ENCODE data around the gene MTMR12. TPM values are rescaled to one million over a fixed set of nuclear protein-coding genes. Genes with fewer than 3 reads are reported as not detected.
A peak's percentile ranks its signal among the peaks of the same experiment; 100 is the strongest.

MTMR12 gene
- total and polyA plus RNA-seq, 4 donors = 8.8 to 37.8 (median 23.9) TPM

- WGBS, 2 donors = 63% methylated on average over 3 of the region's 3 CpGs
- H3K4me1 ChIP-seq (ENCODE audit: control insufficient read depth in 1 of 2, insufficient read depth in 2 of 2, low read length in 2 of 2) = peaks cover 2 to 8% of the 10 kb centered on the region in 2 donors
- no peak overlapping the region for H3K4me3 ChIP-seq (ENCODE audit: low read length in 2 of 2)
- H3K27ac ChIP-seq (ENCODE audit: low read depth in 1 of 2, low read length in 2 of 2) = peak overlapping the region in 1 of 2 donors; percentile 48
- ATAC-seq (ENCODE audit: low FRiP score) (no peak), DNase-seq (no peak)
- peaks cover 0 to 2% of the 10 kb centered on the region in 2 donors for H3K36me3 ChIP-seq (ENCODE audit: control insufficient read depth in 1 of 2, insufficient read depth in 2 of 2, low read length in 1 of 2)
- no peaks in the 10 kb centered on the region for H3K27me3 ChIP-seq (ENCODE audit: control insufficient read depth in 1 of 2, insufficient read depth in 2 of 2, low read length in 1 of 2)
- intact Hi-C loops (cut with DNase I) = loop anchor here (2.0 to 10.0 kb wide), 5 partner anchors 61 to 372 kb away; partner anchors contain the start of genes MTMR12 (in 2 of the 2) and GOLPH3 (in 1 of the 2)
- no peaks in the 10 kb centered on the region for H3K9me3 ChIP-seq (ENCODE audit: control insufficient read depth, low read length)
Measured at GRCh38 chr5:32233220-32233695, 79.5 kb downstream of the MTMR12 start.

GRCh38 chr5:32232441-32233219, 80.1 kb downstream of the MTMR12 start:
- peak; percentile 91 for ATAC-seq (ENCODE audit: low FRiP score)
- no peak overlapping the region for H3K4me3 ChIP-seq (ENCODE audit: low read length in 2 of 2)
- no peaks in the 10 kb centered on the region for H3K27me3 ChIP-seq (ENCODE audit: control insufficient read depth in 1 of 2, insufficient read depth in 2 of 2, low read length in 1 of 2)
- H3K27ac ChIP-seq (ENCODE audit: low read depth in 1 of 2, low read length in 2 of 2) = peak overlapping the region in 1 of 2 donors; percentile 76
- H3K4me1 ChIP-seq (ENCODE audit: control insufficient read depth in 1 of 2, insufficient read depth in 2 of 2, low read length in 2 of 2) = peaks cover 2 to 8% of the 10 kb centered on the region in 2 donors
- peak; percentile 87 to 91 for DNase-seq
- H3K9me3 ChIP-seq (ENCODE audit: control insufficient read depth, low read length) = no peaks in the 10 kb centered on the region
- intact Hi-C loops (cut with DNase I) = loop anchor here (2.0 to 10.0 kb wide), 5 partner anchors 60 to 372 kb away; partner anchors contain the start of genes MTMR12 (in 2 of the 2) and GOLPH3 (in 1 of the 2)
- peaks cover 0 to 2% of the 10 kb centered on the region in 2 donors for H3K36me3 ChIP-seq (ENCODE audit: control insufficient read depth in 1 of 2, insufficient read depth in 2 of 2, low read length in 1 of 2)
- WGBS, 2 donors = 19 to 27% methylated on average over 11 of the region's 11 CpGs

- ATAC-seq (ENCODE audit: low FRiP score) = peak; percentile 24
Measured at GRCh38 chr5:32231929-32232328, 80.8 kb downstream of the MTMR12 start.

GRCh38 chr5:32231241-32231640, 81.5 kb downstream of the MTMR12 start:
- no peak overlapping the region for H3K27ac ChIP-seq (ENCODE audit: low read depth in 1 of 2, low read length in 2 of 2)
- intact Hi-C loops (cut with DNase I) = loop anchor here (5.0 to 10.0 kb wide), 4 partner anchors 59 to 374 kb away; partner anchors contain the start of genes MTMR12 (in 2 of the 2) and GOLPH3 (in 1 of the 2)

More at GRCh38 chr5:32231929-32232328, 80.8 kb downstream of the MTMR12 start:
- Histone ChIP-seq H3K4me3 (ENCODE audit: low read length in 2 of 2) (no peak overlapping the region), H3K4me1 (ENCODE audit: control insufficient read depth in 1 of 2, insufficient read depth in 2 of 2, low read length in 2 of 2) (peaks cover 2 to 8% of the 10 kb centered on the region in 2 donors), H3K36me3 (ENCODE audit: control insufficient read depth in 1 of 2, insufficient read depth in 2 of 2, low read length in 1 of 2) (peaks cover 0 to 2% of the 10 kb centered on the region in 2 donors), H3K9me3 (ENCODE audit: control insufficient read depth, low read length) (no peaks in the 10 kb centered on the region), H3K27me3 (ENCODE audit: control insufficient read depth in 1 of 2, insufficient read depth in 2 of 2, low read length in 1 of 2) (no peaks in the 10 kb centered on the region), H3K27ac (ENCODE audit: low read depth in 1 of 2, low read length in 2 of 2) (no peak overlapping the region)
- intact Hi-C loops (cut with DNase I) = loop anchor here (2.0 to 10.0 kb wide), 5 partner anchors 60 to 373 kb away; partner anchors contain the start of genes MTMR12 (in 2 of the 2) and GOLPH3 (in 1 of the 2)
- peak in 1 of 2 donors; percentile 60 for DNase-seq
- WGBS, 2 donors = 34 to 40% methylated on average over 8 of the region's 8 CpGs

GRCh38 chr5:32230356-32231099, 82.2 kb downstream of the MTMR12 start:
- no peak for ATAC-seq (ENCODE audit: low FRiP score)
- intact Hi-C loops (cut with DNase I) = loop anchor here (5.0 to 10.0 kb wide), 4 partner anchors 58 to 374 kb away; partner anchors contain the start of genes MTMR12 (in 2 of the 2) and GOLPH3 (in 1 of the 2)
- DNase-seq = peak in 1 of 2 donors; percentile 62
- Histone ChIP-seq H3K27ac (ENCODE audit: low read depth in 1 of 2, low read length in 2 of 2) (no peak overlapping the region), H3K36me3 (ENCODE audit: control insufficient read depth in 1 of 2, insufficient read depth in 2 of 2, low read length in 1 of 2) (peaks cover 0 to 2% of the 10 kb centered on the region in 2 donors), H3K27me3 (ENCODE audit: control insufficient read depth in 1 of 2, insufficient read depth in 2 of 2, low read length in 1 of 2) (no peaks in the 10 kb centered on the region), H3K4me3 (ENCODE audit: low read length in 2 of 2) (no peak overlapping the region), H3K4me1 (ENCODE audit: control insufficient read depth in 1 of 2, insufficient read depth in 2 of 2, low read length in 2 of 2) (peaks cover 2 to 8% of the 10 kb centered on the region in 2 donors), H3K9me3 (ENCODE audit: control insufficient read depth, low read length) (no peaks in the 10 kb centered on the region)
- 62 to 65% methylated on average over 3 of the region's 3 CpGs for WGBS, 2 donors

More at GRCh38 chr5:32231241-32231640, 81.5 kb downstream of the MTMR12 start:
- peaks cover 0 to 2% of the 10 kb centered on the region in 2 donors for H3K36me3 ChIP-seq (ENCODE audit: control insufficient read depth in 1 of 2, insufficient read depth in 2 of 2, low read length in 1 of 2)
- WGBS, 2 donors = 76 to 81% methylated on average over 6 of the region's 6 CpGs
- no peaks in the 10 kb centered on the region for H3K9me3 ChIP-seq (ENCODE audit: control insufficient read depth, low read length)
- ATAC-seq (ENCODE audit: low FRiP score) (no peak), DNase-seq (no peak)
- H3K27me3 ChIP-seq (ENCODE audit: control insufficient read depth in 1 of 2, insufficient read depth in 2 of 2, low read length in 1 of 2) = no peaks in the 10 kb centered on the region
- peaks cover 2 to 8% of the 10 kb centered on the region in 2 donors for H3K4me1 ChIP-seq (ENCODE audit: control insufficient read depth in 1 of 2, insufficient read depth in 2 of 2, low read length in 2 of 2)
- no peak overlapping the region for H3K4me3 ChIP-seq (ENCODE audit: low read length in 2 of 2)

- peaks cover 0 to 2% of the 10 kb centered on the region in 2 donors for H3K36me3 ChIP-seq (ENCODE audit: control insufficient read depth in 1 of 2, insufficient read depth in 2 of 2, low read length in 1 of 2)
- H3K27ac ChIP-seq (ENCODE audit: low read depth in 1 of 2, low read length in 2 of 2) = no peak overlapping the region
- no peak overlapping the region for H3K4me3 ChIP-seq (ENCODE audit: low read length in 2 of 2)
- DNase-seq (no peak), ATAC-seq (ENCODE audit: low FRiP score) (no peak)
- H3K9me3 ChIP-seq (ENCODE audit: control insufficient read depth, low read length) = no peaks in the 10 kb centered on the region
- 90 to 93% methylated on average over 14 of the region's 14 CpGs for WGBS, 2 donors
- peaks cover 2 to 8% of the 10 kb centered on the region in 2 donors for H3K4me1 ChIP-seq (ENCODE audit: control insufficient read depth in 1 of 2, insufficient read depth in 2 of 2, low read length in 2 of 2)
- no peaks in the 10 kb centered on the region for H3K27me3 ChIP-seq (ENCODE audit: control insufficient read depth in 1 of 2, insufficient read depth in 2 of 2, low read length in 1 of 2)
- intact Hi-C loops (cut with DNase I) = no loop called here
Measured at GRCh38 chr5:32229586-32229985, 83.2 kb downstream of the MTMR12 start.

GRCh38 chr5:32228816-32229215, 83.9 kb downstream of the MTMR12 start:
- no peaks in the 10 kb centered on the region for H3K9me3 ChIP-seq (ENCODE audit: control insufficient read depth, low read length)
- H3K27me3 ChIP-seq (ENCODE audit: control insufficient read depth in 1 of 2, insufficient read depth in 2 of 2, low read length in 1 of 2) = no peaks in the 10 kb centered on the region
- WGBS, 2 donors = 94 to 95% methylated on average over 12 of the region's 12 CpGs
- ATAC-seq (ENCODE audit: low FRiP score) = no peak
- no peak overlapping the region for H3K4me3 ChIP-seq (ENCODE audit: low read length in 2 of 2)
- intact Hi-C loops (cut with DNase I) = no loop called here
- DNase-seq = no peak
- peaks cover 0 to 2% of the 10 kb centered on the region in 2 donors for H3K36me3 ChIP-seq (ENCODE audit: control insufficient read depth in 1 of 2, insufficient read depth in 2 of 2, low read length in 1 of 2)
- peaks cover 0 to 5% of the 10 kb centered on the region in 2 donors for H3K4me1 ChIP-seq (ENCODE audit: control insufficient read depth in 1 of 2, insufficient read depth in 2 of 2, low read length in 2 of 2)
- no peak overlapping the region for H3K27ac ChIP-seq (ENCODE audit: low read depth in 1 of 2, low read length in 2 of 2)

GRCh38 chr5:32225445-32225844, 87.3 kb downstream of the MTMR12 start:
- Histone ChIP-seq H3K27me3 (ENCODE audit: control insufficient read depth in 1 of 2, insufficient read depth in 2 of 2, low read length in 1 of 2) (no peaks in the 10 kb centered on the region), H3K27ac (ENCODE audit: low read depth in 1 of 2, low read length in 2 of 2) (peak overlapping the region in 1 of 2 donors; percentile 44), H3K4me1 (ENCODE audit: control insufficient read depth in 1 of 2, insufficient read depth in 2 of 2, low read length in 2 of 2) (no peaks in the 10 kb centered on the region), H3K36me3 (ENCODE audit: control insufficient read depth in 1 of 2, insufficient read depth in 2 of 2, low read length in 1 of 2) (peaks cover 0 to 2% of the 10 kb centered on the region in 2 donors), H3K4me3 (ENCODE audit: low read length in 2 of 2) (no peak overlapping the region), H3K9me3 (ENCODE audit: control insufficient read depth, low read length) (no peaks in the 10 kb centered on the region)
- intact Hi-C loops (cut with DNase I) = no loop called here
- WGBS, 2 donors = 48 to 49% methylated on average over 5 of the region's 5 CpGs
- ATAC-seq (ENCODE audit: low FRiP score) = no peak
- DNase-seq = no peak

Data from aorta (tissue), 5 donors.